ENCODE measurements around the gene CFAP141. TPM values are rescaled to one million over a fixed set of nuclear protein-coding genes. Genes with fewer than 3 reads are reported as not detected.

Gene CFAP141
- total RNA-seq, 1 donor from 2014 or later = not detected

DNA sequence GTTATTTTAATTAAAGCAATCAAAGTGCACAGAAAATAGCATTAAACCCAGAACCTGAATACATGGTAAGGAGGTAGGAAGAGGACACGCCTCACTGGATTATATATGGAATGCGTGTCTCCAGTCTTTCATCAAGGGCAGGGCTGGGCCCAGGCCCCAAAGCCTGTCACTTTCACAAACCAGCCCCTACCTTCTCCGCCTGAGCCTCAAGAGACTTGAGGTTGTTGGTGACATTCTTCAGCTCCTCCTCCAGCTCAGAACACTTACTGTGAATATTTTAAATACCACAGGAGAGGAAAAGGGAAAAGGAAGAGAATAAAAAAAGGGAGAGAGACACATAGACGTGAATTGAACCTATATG, 34.9 kb downstream of the CFAP141 start:
- DNase-seq = no peak

DNA sequence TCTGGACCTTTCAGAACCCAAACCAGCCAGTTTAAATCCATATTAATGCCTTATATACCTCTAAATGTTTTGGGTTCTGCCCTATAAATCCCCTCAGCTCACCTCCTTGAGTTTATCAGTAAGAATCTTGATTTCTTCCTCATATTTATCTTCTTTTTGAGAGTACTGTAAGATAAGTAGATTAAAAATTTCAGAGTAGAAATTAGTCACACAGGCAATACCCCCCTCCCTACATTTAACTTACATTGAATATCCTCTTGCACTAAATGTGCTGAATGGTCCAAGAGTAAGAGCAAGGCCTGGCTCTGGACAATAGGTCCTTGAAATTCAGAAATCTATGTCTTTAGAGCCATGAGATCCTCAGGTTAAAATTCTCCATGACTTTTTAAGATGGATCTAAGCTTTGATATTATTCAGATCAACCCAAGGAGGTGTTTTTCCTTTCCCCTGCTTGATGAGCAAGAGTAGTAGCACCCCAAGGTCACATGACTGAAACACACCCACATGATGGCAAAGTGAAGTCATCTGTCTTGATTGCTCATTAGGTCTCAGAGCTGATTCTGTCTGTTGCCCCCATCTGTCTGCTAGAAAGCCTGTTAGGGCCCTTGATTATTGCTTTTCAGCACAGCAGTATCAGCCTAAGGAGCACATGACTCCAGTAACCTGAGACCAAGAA, 35.4 kb downstream of the CFAP141 start:
- no peak for DNase-seq

DNA sequence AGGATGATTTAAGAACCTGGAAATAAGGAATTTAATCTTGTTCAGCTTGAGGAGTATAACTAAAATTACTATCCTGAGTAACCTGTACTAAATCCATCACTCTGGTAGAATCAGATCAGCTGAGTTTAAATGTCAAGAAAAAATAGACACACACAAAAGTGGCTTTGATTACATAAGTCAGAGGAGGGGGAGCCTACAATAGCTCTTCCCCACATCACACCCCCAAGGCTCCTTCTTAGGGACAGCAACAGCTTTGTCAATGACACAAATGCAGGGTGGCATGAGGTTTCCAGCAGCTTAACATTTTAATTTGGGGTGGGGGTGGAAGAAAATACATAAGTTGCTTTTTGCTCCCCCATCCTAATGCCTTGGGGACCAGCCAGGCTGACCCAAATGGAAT, 38.7 kb downstream of the CFAP141 start:
- DNase-seq = no peak

DNA sequence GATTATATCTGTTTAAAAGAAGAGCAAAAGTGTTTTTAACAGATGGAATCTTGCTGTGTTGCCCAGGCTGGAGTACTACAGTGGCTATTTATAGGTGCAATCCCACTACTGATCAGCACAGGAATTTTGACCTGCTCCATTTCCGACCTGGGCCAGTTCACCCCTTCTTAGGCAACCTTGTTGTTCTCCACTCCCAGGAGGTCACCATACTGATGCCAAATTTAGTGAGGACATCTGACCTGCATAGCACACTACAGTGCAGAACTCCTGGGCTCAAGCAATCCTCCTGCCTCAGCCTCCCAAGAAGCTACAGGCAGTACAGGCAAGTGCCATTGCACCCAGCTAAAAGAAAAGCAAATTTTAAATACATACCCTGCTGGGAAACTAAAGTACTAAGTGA, 39.9 kb downstream of the CFAP141 start:
- DNase-seq = no peak

DNA sequence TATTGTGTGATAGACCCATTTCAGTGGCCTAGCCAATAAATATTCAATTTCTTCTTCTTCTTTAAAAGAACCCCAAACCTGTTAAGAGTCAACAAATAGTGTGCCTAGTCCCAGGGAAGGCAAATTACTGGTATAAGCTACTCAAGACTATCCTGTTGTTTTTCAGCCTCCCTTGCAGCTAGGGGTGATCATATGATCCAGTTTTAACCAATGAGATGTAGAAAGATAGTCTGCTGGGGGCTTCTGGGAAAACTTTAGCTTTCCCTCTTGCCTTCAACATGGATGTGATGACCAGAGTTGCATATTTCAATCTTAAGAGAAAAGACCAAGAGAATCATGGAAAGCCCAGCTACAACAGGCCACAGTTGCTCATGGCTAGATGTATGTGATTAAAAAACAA, 46.6 kb downstream of the CFAP141 start:
- DNase-seq = no peak

DNA sequence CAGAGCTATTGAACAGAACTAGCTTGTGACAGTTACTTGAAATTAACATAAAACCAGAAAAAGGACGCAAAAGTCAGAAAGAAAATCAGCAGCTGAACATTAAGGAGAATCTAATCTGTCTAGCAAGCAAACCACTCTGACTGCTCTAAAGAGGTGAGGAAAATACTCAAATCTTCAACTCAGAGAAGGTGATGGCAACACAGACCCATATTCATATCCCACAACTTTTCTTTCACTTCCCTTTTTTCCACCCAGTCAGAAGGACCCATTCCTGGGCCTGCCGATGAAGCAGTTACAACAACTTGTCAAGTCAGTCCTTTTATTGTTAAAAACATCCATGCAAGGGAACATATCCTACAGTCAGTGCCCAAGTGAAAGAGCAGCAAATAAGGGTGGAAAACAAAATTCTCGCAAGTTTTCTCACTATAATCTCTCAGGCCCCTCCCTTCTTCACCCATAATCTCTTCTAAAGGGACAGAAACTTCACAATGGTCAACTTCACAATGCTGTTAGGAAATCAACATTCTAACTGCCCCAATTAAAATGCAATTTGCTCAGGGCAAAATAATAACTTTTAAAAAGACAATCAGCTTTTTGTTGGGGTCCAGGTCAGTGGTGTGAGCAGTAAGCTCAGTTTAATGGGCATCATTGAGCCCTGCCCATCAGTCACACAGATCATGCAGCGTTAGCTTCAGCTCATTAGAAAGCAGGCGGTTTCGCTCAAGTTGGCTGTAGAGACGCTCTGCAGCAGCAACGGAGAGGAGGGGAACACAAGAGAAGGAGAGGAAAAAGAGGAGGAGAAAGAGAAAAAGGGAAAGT, 47.6 kb downstream of the CFAP141 start:
- no peak for DNase-seq

DNA sequence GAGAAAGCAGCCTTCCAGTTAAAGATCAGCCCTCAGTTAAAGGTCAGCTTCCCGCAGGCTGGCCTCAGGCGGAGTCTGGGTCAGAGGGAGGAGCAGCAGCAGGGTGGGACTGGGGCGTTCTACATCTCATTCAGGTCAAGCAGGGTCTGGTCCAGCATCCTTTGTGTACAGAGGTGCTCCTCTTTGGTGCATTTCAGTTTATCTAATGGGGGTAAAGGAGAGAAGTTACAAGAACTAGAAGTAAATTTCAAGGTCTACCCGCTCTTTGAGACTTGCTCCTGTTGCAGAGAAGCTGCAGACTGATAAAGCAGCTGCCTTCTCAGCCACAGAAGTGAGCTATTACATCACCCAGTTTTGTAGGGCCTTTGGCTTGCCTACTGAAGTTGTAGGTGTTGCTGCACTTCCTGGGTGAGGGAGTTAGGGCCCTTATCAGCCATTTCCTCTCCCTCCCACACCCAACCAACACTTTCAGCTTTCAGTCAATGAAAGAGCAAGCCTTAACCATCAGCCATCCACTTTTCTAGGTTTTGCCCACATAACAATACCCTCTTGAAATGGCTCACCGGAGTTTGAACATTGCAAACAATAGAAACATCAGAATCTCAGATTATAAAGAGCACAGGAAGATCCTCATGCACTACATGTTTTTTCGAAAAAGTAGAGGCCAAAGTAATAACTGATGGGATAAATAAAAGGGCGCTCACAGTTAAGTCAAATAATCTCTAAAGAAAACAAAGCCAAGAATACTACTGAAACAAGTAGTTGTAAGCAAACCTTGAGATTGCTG, 48.4 kb downstream of the CFAP141 start:
- no peak for DNase-seq

DNA sequence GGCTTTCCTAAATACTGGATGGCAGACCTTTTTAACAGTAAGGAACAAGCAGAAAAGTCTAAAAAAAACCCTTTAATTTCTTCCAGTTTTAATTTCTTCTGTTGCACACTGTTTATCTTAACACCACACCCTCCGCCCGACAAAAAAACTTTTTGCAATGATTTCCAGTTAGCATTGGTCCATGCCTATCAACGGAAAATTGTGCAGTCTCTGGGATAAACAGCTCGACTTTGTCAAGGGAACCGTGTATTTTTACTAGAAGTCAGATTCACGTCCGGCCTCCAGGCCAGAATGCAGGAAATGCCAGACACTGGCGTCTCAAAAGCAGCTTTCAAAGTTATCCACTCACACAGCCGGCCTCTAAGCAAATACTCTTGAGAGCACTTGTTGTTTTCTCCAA, 50.9 kb downstream of the CFAP141 start:
- peak; percentile 52 for DNase-seq

DNA sequence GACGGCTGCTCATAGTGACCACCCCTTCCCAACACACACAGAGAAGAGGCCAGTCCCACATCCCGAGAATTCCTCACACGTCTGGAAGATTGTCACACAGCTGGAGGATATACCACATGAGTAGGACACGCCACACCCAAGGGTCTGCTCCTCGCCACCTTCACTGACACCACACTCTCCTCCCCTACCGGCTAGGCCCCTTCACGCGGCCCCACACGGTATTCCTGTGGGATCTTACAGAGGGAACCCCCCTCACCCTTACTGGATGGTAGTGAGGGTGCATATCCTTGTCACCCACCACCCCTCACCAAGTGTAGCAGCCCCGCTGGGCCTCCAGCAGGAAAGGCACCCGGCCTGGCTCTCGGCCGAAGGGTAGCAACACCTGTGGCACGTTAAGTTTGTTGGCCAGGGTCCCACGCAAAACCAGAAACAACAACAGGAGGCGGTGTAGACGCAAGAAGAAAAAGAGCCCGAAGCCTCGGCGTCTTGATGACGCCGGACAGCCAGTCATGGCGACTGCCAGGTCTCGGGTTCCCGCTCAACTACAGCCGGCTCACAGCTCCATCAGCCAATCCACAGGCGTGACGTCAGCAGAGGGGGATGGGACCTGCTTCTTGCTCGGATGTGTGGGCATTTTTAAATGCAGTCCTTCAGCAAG, 51.5 kb downstream of the CFAP141 start, which contains the start of gene NUP210L:
Gene NUP210L (minus strand): TSS at position 540 of the 658 bp plus-strand sequence.
- peak; percentile 69 for DNase-seq

DNA sequence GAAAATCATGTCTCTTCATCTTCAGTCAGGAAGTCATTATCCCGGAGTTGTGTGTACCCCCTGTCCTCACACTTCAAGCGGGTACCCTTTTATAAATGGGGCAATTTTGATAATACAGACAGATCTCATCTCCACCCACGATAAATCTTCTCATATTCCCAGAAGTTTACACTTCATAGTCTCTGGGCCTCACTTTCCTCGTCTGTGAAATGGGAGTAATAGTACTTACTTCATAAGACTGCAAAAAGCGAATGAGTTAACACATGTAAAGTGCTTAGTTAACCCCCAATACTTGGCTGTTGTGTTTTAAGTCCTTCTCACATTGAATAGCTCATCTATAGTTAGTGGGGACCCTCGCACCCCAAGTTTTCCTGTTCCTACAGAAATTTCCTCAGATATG, 52.1 kb downstream of the CFAP141 start:
- no peak for DNase-seq

DNA sequence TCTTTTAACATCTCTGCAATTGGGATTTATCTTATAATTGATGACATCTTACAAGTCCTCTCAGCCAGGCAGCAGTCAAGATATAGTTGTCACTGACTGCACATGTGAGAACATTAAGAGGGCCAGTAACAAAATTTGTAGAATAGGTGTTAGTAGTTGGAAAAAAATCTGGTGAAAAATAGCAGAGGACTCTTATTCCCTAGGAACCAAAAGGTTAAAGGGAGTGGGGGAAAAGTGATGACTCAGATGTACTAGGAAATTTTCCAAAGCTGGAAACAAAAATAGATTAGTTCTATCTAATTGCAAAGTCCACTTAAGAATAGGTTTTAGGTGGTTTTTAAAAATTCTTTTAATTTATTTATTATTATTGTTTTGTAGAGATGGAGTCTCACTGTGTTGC, 54.8 kb downstream of the CFAP141 start:
- no peak for DNase-seq

Small RNA genes lying within 50 kb of the gene (small RNA-seq; reads per million reads assigned to genes)
- 0.45 reads per million, percentile 70 among the genes with 10 or more reads in this experiment for gene MIR190B (ENCODE audit: low replicate concordance)

Other genes starting within 250 kb of the CFAP141 start
- gene CRTC2, start 247.7 kb downstream of the CFAP141 start, total RNA-seq = 3.2 TPM
- gene SLC39A1, start 242.8 kb downstream of the CFAP141 start, total RNA-seq = 59.3 TPM
- 12.0 TPM for gene CREB3L4, start 238.4 kb downstream of the CFAP141 start, total RNA-seq
- 125 TPM for gene JTB, start 228.7 kb downstream of the CFAP141 start, total RNA-seq
- gene RAB13, start 220.0 kb downstream of the CFAP141 start, total RNA-seq = 27.0 TPM
- gene RPS27, start 215.6 kb downstream of the CFAP141 start, total RNA-seq = 1,230 TPM
- 0.21 TPM for gene NUP210L, start 51.3 kb downstream of the CFAP141 start, total RNA-seq
- 278 TPM for gene TPM3, start 14.2 kb downstream of the CFAP141 start, total RNA-seq
- 70.5 TPM for gene UBAP2L, start 14.6 kb upstream of the CFAP141 start, total RNA-seq
- gene HAX1, start 66.3 kb upstream of the CFAP141 start, total RNA-seq = 92.5 TPM
- not detected for gene AQP10, start 114.8 kb upstream of the CFAP141 start, total RNA-seq
- gene ATP8B2, start 119.2 kb upstream of the CFAP141 start, total RNA-seq = 46.8 TPM
- gene IL6R, start 199.0 kb upstream of the CFAP141 start, total RNA-seq = 35.0 TPM

Data from tongue (tissue), 3 donors.